UCSD-AML1 (cell line): ENCODE measurements around the gene FSIP1.

Experiments used
- DNase-seq: peaks from one replicate; lab custom pipeline; 2025; ENCODE audit not compliant: unreplicated experiment; lab: John Stamatoyannopoulos, UW

The FSIP1 gene

GRCh38 chr15:39721893-39722292 is 60.7 kb downstream of the FSIP1 start:
- no peak for DNase-seq

DNA sequence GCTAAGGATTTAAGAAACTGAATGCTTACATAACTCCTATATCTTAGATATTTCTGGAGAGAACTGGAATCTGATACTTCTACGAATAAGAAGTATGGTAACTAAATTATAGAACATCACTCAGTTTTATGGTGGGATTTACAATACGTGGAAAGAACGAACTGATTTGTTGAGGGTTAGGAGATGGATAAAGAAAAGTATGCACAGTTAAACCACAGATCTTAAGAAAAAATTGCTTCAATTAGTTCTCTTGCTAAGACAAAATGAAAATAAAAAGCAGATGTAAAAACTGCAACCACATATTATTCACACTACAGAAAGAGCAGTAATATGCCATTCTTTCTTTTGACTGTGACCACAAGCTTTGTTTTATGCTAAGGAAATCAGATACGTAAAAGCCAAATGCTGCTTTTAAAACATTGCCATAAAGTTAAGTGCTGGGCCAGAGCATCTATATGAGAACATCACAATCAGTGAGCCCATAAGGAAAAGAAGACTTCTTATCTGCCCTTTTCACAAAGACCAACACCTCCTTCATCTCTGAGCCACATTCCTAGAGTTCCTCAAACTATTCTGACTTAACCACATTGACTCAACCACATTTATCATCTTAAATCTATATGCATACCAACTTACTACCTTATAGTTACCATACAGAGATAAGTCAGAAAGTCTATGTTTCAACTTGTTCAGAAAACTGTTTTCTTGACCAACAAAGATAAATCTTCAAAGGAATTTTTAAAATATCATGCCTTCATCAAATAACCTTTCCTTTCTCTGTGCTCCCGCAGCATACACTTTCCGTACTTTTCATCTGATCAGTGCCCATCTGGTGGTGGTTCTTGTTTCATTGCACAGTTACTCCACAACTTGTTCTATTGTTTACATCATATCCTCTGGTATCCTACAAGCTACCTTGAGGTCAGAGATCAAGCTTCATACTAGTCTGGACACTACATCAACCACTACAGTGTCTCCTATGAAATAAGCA is 61.7 kb downstream of the FSIP1 start:
- no peak for DNase-seq

DNA sequence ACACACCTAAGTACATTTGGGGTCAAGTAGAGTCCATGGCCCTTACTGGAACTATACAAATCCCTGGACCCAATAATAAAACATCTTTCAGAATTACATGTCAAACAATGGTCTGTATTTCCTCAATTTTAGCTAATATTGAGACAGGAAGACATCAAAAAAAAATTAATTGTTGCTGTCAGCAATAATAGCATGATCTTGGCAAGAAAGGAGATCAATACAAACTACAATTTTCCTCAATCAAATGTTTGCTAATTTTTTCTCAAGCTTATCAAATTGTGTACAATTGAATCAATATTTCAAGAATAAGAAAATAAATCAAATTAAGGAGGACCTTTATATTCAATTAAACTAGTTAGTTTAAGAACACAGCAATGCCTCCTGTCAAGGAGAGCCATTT is 62.6 kb downstream of the FSIP1 start:
- no peak for DNase-seq

GRCh38 chr15:39719109-39719508 is 63.5 kb downstream of the FSIP1 start:
- DNase-seq: no peak

DNA sequence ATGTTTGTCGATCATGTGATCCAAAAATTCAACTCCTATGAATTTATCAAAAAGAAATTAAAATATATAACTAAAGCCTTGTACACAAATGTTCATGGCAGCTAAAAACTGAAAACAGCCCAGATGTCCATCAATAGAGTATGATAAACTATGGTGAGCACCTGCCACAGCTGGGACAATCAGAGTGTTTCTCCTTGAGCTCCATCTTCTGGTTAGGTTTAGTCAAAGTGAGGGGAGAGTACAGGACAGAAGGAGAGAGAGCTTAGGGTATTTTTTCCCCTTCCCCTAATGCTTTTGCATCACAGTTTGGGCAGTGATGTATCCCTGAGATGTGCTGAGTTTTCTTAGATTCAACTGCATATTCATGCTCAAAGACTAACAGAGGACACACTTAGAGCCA is 65.5 kb downstream of the FSIP1 start:
- no peak for DNase-seq

GRCh38 chr15:39714251-39714650 is 68.4 kb downstream of the FSIP1 start:
- no peak for DNase-seq

DNA sequence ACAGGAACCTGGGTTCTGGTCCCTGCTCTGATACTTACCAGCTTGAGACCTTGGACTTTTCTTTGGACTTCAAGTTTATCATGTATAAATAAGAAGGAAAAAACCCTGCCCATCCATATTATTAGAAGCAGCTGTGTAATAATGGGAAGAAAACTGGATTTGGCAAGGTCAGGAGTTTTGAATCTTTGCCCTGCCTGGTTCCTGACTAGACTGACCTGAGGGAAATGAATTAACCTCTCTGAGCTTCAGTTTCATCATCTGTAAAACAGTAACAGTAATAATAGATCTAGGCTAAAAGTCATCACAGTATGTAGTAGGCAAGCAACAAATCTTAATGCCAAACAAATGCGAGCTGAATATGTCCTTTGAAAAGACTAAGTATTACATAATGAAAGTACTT is 68.8 kb downstream of the FSIP1 start:
- no peak for DNase-seq

GRCh38 chr15:39710681-39711080 is 72.0 kb downstream of the FSIP1 start:
- no peak for DNase-seq

DNA sequence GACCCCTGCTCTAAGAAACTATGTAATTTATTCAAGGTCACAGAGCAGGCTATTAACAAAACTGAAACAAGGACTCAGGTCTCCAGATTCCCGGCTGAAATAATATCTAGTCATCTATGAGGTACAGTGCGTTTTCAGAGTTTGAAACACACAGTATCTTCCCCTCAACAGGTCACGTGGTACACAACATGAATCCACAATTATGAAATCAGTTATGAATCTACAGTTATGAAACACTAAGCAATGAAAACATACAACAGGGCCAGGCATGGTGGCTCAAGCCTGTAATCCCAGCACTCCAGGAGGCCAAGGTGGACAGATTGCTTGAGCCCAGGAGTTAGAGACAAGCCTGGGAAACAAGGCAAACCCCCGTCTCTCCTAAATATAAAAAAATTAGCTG is 72.7 kb downstream of the FSIP1 start:
- no peak for DNase-seq

DNA sequence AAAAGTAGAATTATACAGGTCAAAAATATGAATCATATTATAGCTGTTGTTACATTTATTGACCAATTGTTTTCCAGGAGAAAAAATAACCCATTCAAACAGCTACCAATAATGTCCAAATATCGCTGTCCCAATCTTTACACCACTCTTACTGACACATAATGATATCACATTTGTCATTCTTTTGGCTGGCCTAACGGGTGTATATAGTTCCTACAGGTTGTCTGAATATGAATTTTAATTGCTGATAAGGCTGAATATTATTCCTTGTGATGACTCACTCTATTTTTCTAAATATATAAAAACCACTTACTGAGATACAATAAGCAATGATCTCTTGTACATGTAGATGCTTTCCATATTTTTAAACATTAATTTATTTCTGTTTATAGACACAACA is 76.4 kb downstream of the FSIP1 start:
- DNase-seq: no peak

DNA sequence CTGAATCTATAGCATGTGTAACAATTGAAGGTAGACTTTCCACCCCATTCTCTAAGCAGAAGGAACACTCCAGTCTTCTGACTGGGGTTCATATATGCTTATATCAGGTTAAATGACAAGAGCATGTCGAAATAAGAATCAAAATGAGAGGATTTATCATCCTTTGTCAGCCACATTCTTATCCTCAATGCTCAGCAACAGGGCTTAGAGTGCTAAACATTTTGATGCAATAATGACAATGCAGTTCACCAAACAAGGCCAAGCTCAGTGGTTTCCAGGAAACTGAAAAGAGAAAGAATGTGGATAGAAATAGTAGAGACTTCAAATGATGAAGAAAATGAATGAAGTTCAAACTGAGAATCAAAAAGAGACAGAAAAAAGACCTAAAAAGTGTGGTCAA is 78.0 kb downstream of the FSIP1 start:
- no peak for DNase-seq

- no peak for DNase-seq
Observed at GRCh38 chr15:39704235-39704634, 78.4 kb downstream of the FSIP1 start.

GRCh38 chr15:39701988-39702387 is 80.7 kb downstream of the FSIP1 start:
- DNase-seq: no peak

DNA sequence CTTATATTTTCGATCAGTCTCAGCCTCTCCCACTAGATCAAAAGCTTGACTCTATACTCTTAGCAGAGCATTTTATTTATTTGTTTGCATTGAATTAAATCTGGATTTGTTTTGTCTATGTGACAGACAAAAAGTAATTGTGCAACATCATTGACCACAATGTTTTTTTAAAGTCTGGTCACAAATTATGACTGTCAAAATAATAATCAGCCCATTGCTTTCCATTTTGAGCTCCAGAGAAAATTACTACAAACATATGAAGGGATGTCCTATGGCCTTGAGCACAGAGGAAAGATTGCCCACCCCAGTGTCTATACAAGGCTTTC is 82.3 kb downstream of the FSIP1 start:
- no peak for DNase-seq

- no peak for DNase-seq
Observed at GRCh38 chr15:39699516-39700374, 82.9 kb downstream of the FSIP1 start.

DNA sequence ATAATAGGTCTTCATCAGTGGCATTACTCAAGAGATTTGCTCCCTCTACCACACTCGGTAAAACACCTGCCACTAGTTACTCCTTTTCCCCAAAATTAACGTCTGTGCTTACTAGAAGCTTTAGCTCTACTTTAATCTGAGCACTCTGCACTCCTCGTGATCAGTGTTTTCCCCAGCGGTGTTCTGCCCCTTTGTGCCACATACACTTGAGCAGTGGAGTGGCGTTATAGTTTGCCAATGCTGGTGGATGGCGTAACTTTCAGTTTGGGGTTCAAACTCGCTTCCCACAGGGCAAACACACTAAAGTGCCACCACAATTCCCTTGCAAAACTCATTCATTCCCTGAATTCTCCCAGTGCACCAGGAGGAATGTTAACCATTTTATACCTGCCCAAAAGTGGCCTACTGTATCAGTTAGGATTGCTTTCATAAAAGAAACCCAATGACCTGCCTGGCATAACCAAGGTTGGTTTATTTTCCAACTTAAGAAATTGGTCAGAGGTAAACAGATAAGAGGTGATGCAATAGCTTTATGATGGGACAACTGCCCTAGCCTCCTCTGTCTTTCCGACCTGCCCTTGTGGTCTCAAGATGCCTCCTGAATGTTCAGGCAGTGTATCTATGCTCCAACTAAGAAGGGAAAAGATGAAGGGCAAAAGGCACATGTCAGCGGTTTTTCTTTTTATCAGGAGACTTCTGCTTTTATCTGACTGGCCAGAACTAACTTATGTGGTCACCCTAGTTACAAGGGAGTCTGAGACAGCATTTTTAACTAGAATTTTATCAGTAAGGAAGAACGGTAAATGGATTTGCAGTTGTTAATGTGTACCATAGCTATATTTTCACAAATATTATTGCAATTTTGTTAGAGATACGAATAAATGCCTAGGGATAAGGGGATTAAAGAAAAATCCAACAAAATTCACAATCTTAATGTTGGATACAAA is 83.9 kb downstream of the FSIP1 start:
- no peak for DNase-seq

GRCh38 chr15:39697509-39697908 is 85.1 kb downstream of the FSIP1 start:
- DNase-seq: no peak

DNA sequence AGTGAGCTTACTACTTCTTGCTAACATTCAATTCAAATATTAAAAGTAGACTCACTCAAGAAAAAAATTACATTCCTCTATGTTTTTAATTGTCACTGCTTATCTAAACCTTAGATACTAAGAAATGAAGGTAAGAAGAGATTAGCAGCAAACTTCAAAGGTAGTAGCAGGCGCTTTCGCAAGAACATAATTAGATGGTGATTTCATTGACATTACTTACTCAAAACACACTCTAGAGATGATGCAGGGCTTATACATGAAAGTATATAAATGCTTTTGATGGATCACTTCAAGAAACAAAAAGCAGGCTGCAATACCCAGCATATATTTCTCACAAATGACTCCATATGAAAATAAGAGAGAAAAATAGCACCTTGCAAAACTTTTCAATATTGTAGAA is 86.8 kb downstream of the FSIP1 start:
- DNase-seq: no peak

DNA sequence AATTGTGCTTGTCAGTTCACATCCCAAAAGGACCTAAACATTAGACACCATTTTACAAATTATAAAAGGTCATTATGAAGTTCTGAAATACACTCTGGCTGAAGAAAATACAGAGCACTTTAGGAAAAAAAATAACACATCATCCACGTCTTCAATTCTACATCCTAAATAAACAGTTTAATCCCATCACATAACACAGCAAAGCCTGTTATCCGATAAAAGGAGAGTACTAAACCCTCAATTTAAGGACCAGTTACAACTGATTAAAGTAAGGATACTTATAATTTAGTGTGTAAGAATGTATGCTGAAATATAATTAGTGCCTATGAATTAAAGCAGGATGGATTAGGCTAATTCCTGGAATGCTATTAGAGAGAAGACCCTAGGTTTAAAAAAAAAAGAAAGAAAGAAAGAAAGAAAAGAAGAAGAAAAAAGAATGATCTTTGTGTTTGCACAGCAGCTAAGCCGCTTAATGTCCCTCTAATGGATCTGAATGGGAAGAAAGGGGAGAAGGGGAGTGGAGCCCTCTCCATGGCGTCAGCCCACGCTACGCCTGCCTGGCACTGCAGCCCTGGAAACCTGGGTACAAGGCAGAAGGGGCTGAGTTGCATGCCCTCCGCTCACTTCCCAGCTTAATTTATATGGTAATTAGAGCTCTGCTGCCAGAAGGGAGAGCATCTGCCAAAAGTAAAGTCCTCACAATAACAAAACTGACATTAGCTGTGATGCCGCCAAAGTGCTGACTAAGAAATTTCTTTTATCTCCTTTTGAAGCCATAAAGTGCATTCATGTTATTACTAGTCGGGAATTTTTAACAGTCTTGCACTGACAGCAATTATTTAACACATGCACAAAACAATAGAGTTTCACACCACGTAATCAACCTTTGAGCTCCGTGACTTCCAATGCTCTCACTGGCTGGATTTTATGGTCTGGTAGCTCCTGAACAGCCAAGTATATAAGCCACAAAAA is 90.0 kb downstream of the FSIP1 start:
- no peak for DNase-seq
